Gastroesophageal sphincter (tissue), 3 donors: ENCODE data around the gene C6orf62.

Experiments used
- EP300 ChIP-seq: sonication (generic); formaldehyde crosslinking; IDR thresholded peaks from one replicate; pipeline ENCODE4 v1.6.1; 2017; ENCODE audit warnings: antibody characterized with exemption, mild to moderate bottlenecking
- POLR2A ChIP-seq, 2 donors: fragments of 450-650 bp; IDR thresholded peaks; one replicate each; pipeline ENCODE4 v1.6.1; 2017; ENCODE audit warnings: antibody characterized with exemption in 2 of 2, mild to moderate bottlenecking in 2 of 2, moderate library complexity in 1 of 2
- POLR2AphosphoS5 ChIP-seq: sonication (generic); formaldehyde crosslinking; IDR thresholded peaks from one replicate; pipeline ENCODE4 v1.6.1; 2017; ENCODE audit warnings: antibody characterized with exemption
- TF ChIP-seq, protein P1 (sequence below), 4 experiments: fragments of 200-600 bp in 2 of 4; fragments of 450-650 bp in 2 of 4; sonication (generic) in 1 of 4; IDR thresholded peaks; one replicate each; pipeline ENCODE4 v1.5.1; 2017 to 2019; ENCODE audit warnings: antibody characterized with exemption in 4 of 4, mild to moderate bottlenecking in 2 of 4, moderate library complexity in 2 of 4

DNA sequence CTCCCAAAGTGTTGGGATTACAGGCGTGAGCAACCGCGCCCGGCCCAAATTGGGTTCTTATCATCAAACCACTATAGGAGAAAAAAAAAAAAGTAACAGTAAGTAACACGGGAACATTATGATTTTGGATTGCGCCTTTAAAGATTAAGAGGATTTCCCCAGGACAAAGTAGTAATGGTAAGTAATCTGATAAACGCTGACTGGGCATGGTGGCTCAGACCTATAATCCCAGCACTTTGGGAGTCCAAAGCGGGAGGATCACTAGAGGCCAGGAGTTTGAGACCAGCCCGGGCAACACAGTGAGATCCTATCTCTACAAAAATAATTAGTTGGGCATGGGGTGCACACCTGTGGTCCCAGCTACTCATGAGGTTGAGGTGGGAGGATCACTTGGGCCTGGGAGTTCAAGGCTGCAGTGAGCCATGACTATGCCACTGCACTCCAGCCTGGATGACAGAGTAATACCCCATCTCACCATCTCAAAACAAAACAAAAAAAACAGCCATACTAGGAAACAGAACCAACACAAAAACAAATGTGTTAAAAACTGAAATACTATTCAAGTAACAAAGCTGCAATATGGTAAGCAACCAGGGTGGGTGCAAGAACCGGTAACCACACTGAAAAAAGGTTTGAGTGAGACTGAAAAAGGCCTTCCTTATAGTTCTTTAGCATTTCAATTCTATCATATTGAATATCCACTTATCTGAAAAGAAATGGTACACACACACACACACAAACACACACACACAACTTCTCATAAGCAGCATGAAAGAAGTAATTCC is 8.2 kb downstream of the C6orf62 start:
- no peak for TF ChIP-seq EP300
- TF ChIP-seq, protein P1, sequence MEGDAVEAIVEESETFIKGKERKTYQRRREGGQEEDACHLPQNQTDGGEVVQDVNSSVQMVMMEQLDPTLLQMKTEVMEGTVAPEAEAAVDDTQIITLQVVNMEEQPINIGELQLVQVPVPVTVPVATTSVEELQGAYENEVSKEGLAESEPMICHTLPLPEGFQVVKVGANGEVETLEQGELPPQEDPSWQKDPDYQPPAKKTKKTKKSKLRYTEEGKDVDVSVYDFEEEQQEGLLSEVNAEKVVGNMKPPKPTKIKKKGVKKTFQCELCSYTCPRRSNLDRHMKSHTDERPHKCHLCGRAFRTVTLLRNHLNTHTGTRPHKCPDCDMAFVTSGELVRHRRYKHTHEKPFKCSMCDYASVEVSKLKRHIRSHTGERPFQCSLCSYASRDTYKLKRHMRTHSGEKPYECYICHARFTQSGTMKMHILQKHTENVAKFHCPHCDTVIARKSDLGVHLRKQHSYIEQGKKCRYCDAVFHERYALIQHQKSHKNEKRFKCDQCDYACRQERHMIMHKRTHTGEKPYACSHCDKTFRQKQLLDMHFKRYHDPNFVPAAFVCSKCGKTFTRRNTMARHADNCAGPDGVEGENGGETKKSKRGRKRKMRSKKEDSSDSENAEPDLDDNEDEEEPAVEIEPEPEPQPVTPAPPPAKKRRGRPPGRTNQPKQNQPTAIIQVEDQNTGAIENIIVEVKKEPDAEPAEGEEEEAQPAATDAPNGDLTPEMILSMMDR (IDR thresholded peaks at IDR 0.05): no peak
- TF ChIP-seq POLR2AphosphoS5: no peak
- TF ChIP-seq POLR2A (IDR thresholded peaks at IDR 0.05): no peak
